SK-N-SH treated with all-trans-retinoic acid at 6 μM for 48 hours (cell line): ENCODE data around the gene C20orf144.

Experiments
- ARNTL ChIP-seq: fragments of 450-650 bp; formaldehyde crosslinking; IDR thresholded peaks from 2 replicates; pipeline ENCODE4 v1.5.0; 2020; ENCODE audit warnings: low read depth, mild to moderate bottlenecking, moderate library complexity, borderline replicate concordance
- CREB5 ChIP-seq: fragments of 250-450 bp; sonication (Bioruptor Pico); IDR thresholded peaks from 2 replicates; pipeline ENCODE4 v1.5.1; 2020; ENCODE audit warnings: low read depth, mild to moderate bottlenecking, moderate library complexity
- CSDC2 ChIP-seq: fragments of 250-450 bp; sonication (Bioruptor Pico); IDR thresholded peaks from 2 replicates; pipeline ENCODE4 v1.5.0; 2020; ENCODE audit warnings: mild to moderate bottlenecking, moderate library complexity
- CSRNP3 ChIP-seq: fragments of 250-450 bp; sonication (Bioruptor Pico); IDR thresholded peaks from 2 replicates; pipeline ENCODE4 v1.5.1; 2021; ENCODE audit warnings: mild to moderate bottlenecking, moderate library complexity
- ESRRG ChIP-seq: fragments of 250-450 bp; sonication (Bioruptor Pico); IDR thresholded peaks from 2 replicates; pipeline ENCODE4 v1.6.1; 2021; ENCODE audit warnings: mild to moderate bottlenecking
- PATZ1 ChIP-seq: fragments of 250-450 bp; sonication (Bioruptor Pico); IDR thresholded peaks from 2 replicates; pipeline ENCODE4 v1.8.0; 2020; ENCODE audit warnings: mild to moderate bottlenecking, moderate library complexity, borderline replicate concordance
- POU6F1 ChIP-seq: fragments of 250-450 bp; sonication (Bioruptor Pico); IDR thresholded peaks from 2 replicates; pipeline ENCODE4 v1.8.0; 2021; ENCODE audit warnings: low read depth, mild to moderate bottlenecking, moderate library complexity, borderline replicate concordance
- TCF4 ChIP-seq: fragments of 250-450 bp; sonication (Bioruptor Pico); IDR thresholded peaks from 2 replicates; pipeline ENCODE4 v1.8.0; 2021; ENCODE audit warnings: mild to moderate bottlenecking, moderate library complexity, borderline replicate concordance
- TOX ChIP-seq: fragments of 250-450 bp; sonication (Bioruptor Pico); IDR thresholded peaks from 2 replicates; pipeline ENCODE4 v1.8.0; 2021; ENCODE audit warnings: mild to moderate bottlenecking, moderate library complexity, borderline replicate concordance
- ZFP3 ChIP-seq: fragments of 250-450 bp; sonication (Bioruptor Pico); IDR thresholded peaks from 2 replicates; pipeline ENCODE4 v1.5.0; 2020; ENCODE audit warnings: mild to moderate bottlenecking, moderate library complexity
- ZFP30 ChIP-seq: fragments of 450-650 bp; formaldehyde crosslinking; IDR thresholded peaks from 2 replicates; pipeline ENCODE4 v1.5.0; 2022; ENCODE audit warnings: mild to moderate bottlenecking, moderate library complexity
- ZNF565 ChIP-seq: fragments of 450-650 bp; formaldehyde crosslinking; conservative IDR thresholded peaks from 2 replicates; pipeline ENCODE4 v1.5.0; 2020; ENCODE audit warnings: low read depth, mild to moderate bottlenecking, moderate library complexity

- TF ChIP-seq PATZ1 (CRISPR knock-in tag) (no peak), ZFP3 (CRISPR knock-in tag) (no peak), CSRNP3 (no peak), POU6F1 (no peak), TOX (CRISPR knock-in tag) (no peak), CSDC2 (no peak), ARNTL (CRISPR knock-in tag) (no peak), ZNF565 (CRISPR knock-in tag) (no peak), ZFP30 (CRISPR knock-in tag) (no peak), TCF4 (CRISPR knock-in tag) (no peak), ESRRG (CRISPR knock-in tag) (no peak), CREB5 (no peak)
Measured at GRCh38 chr20:33621717-33622400, 40.3 kb upstream of the C20orf144 start.
